B cell (primary cell): ENCODE results near the gene TSC2. TPM values are rescaled to one million over a fixed set of nuclear protein-coding genes. Genes with fewer than 3 reads are reported as not detected.

ENCODE experiments used
- ATAC-seq: fragments of 200-7000 bp; cut with Tn5 transposase; one replicate; pipeline ENCODE4 v1.10.0; 2021; ENCODE audit warnings: low read depth, mild to moderate bottlenecking, moderate number of reproducible peaks, moderate library complexity
- CTCF ChIA-PET: fragments of 350-600 bp; sonication (Branson Sonifier 250); formaldehyde crosslinking; loops from one replicate; lab custom pipeline; 2021; ENCODE audit warnings: antibody characterized with exemption, inconsistent platforms; lab: Charles Lee
- POLR2A ChIA-PET: fragments of 350-600 bp; sonication (Branson Sonifier 250); formaldehyde crosslinking; loops from one replicate; lab custom pipeline; 2021; ENCODE audit warnings: antibody characterized with exemption; lab: Charles Lee
- DNase-seq: peaks from one replicate; pipeline ENCODE4 v3.0.0; 2013
- H2AFZ ChIP-seq: 2 replicates; pipeline ENCODE4 v1.6.1; 2012; ENCODE audit warnings: mild to moderate bottlenecking, low read depth, low read length; ENCODE audit not compliant: insufficient read depth, poor library complexity, severe bottlenecking
- H3K27ac ChIP-seq, 2 donors: 1 replicate in 1 of 2; 2 replicates in 1 of 2; pipeline ENCODE4 v1.5.1; 2012 to 2013; ENCODE audit warnings: low read length in 2 of 2, mild to moderate bottlenecking in 2 of 2, moderate library complexity in 1 of 2
- H3K27me3 ChIP-seq, 4 experiments: fragments of 200-600 bp in 1 of 4; sonication (generic) in 1 of 4; replicated peaks in 1 of 4; 1 replicate in 2 of 4; 2 replicates in 2 of 4; pipeline versions ENCODE4 v1.6.1 to v1.7.0; 2013 to 2016; ENCODE audit warnings: low read length in 3 of 4, mild to moderate bottlenecking in 2 of 4, mixed read lengths in 1 of 4, moderate library complexity in 1 of 4; ENCODE audit not compliant: insufficient read depth in 4 of 4, control insufficient read depth in 3 of 4; ENCODE audit errors: control extremely low read depth in 1 of 4
- H3K36me3 ChIP-seq, 2 experiments: replicated peaks in 1 of 2; 1 replicate in 1 of 2; 2 replicates in 1 of 2; pipeline versions ENCODE4 v1.6.1 to v1.7.1; 2013; ENCODE audit warnings: low read length in 1 of 2; ENCODE audit not compliant: insufficient read depth in 2 of 2, control insufficient read depth in 1 of 2; ENCODE audit errors: control extremely low read depth in 1 of 2, extremely low read depth in 1 of 2
- H3K4me1 ChIP-seq, 2 donors: fragments of 200-600 bp in 1 of 2; sonication (generic) in 1 of 2; 1 replicate in 1 of 2; 2 replicates in 1 of 2; pipeline versions ENCODE4 v1.5.1 to v1.6.1; 2013 to 2017; ENCODE audit warnings: low read length in 2 of 2; ENCODE audit not compliant: control insufficient read depth in 2 of 2, insufficient read depth in 2 of 2
- H3K4me2 ChIP-seq: replicated peaks from 2 replicates; pipeline ENCODE3; 2012; ENCODE audit warnings: mild to moderate bottlenecking, low read depth, low read length; ENCODE audit not compliant: poor library complexity, severe bottlenecking
- H3K4me3 ChIP-seq, 5 experiments: fragments of 200-600 bp in 1 of 5; sonication (generic) in 1 of 5; 1 replicate in 3 of 5; 2 replicates in 2 of 5; pipeline versions ENCODE4 v1.5.1 to v1.7.0; 2011 to 2016; ENCODE audit warnings: low read length in 4 of 5, mild to moderate bottlenecking in 4 of 5, low read depth in 2 of 5, control low read depth in 1 of 5, moderate library complexity in 1 of 5; ENCODE audit not compliant: insufficient read depth in 1 of 5; ENCODE audit errors: control extremely low read depth in 1 of 5, extremely low read depth in 1 of 5
- H3K79me2 ChIP-seq: fragments of 200-600 bp; sonication (generic); one replicate; pipeline ENCODE4 v1.6.0; 2016; ENCODE audit warnings: low read length; ENCODE audit not compliant: control insufficient read depth, insufficient read depth
- H3K9ac ChIP-seq: fragments of 200-600 bp; sonication (generic); 2 replicates; pipeline ENCODE4 v1.6.1; 2017; ENCODE audit warnings: mild to moderate bottlenecking, low read length, moderate library complexity
- H3K9me3 ChIP-seq, 3 donors: one replicate each; pipeline versions ENCODE4 v1.6.1 to v1.7.1; 2013; ENCODE audit warnings: low read length in 2 of 3; ENCODE audit not compliant: control insufficient read depth in 2 of 3, insufficient read depth in 1 of 3; ENCODE audit errors: control extremely low read depth in 1 of 3
- H4K20me1 ChIP-seq: 2 replicates; pipeline ENCODE4 v1.6.0; 2012; ENCODE audit warnings: mild to moderate bottlenecking, low read length; ENCODE audit not compliant: insufficient read depth, control insufficient read depth, poor library complexity, severe bottlenecking
- H3K27ac Mint-ChIP-seq: one replicate; pipeline ENCODE4 v1.8.0; 2021; ENCODE audit warnings: mixed read lengths
- H3K27me3 Mint-ChIP-seq: one replicate; pipeline ENCODE4 v1.8.0; 2021; ENCODE audit warnings: mixed read lengths
- H3K4me1 Mint-ChIP-seq: one replicate; pipeline ENCODE4 v1.8.0; 2021; ENCODE audit warnings: mixed read lengths
- H3K4me3 Mint-ChIP-seq: one replicate; pipeline ENCODE4 v1.8.0; 2021; ENCODE audit warnings: mixed read lengths
- H3K9me3 Mint-ChIP-seq: one replicate; pipeline ENCODE4 v1.8.0; 2022; ENCODE audit warnings: mixed read lengths; ENCODE audit not compliant: insufficient read depth
- CTCF ChIP-seq: fragments of 200-600 bp; IDR thresholded peaks from one replicate; pipeline ENCODE4 v1.8.0; 2022; ENCODE audit warnings: antibody characterized with exemption, mild to moderate bottlenecking
- EZH2 ChIP-seq: IDR thresholded peaks from 2 replicates; pipeline ENCODE4 v1.6.1; 2012; ENCODE audit warnings: borderline replicate concordance, low read depth, mild to moderate bottlenecking, moderate library complexity, low read length; ENCODE audit not compliant: insufficient read depth, poor library complexity, severe bottlenecking
- WGBS: methylation state at CpG from one replicate; pipeline ENCODE4 v1.1.5; 2013; ENCODE audit warnings: missing lambda C conversion rate; ENCODE audit not compliant: insufficient coverage; 5-methylcytosine and 5-hydroxymethylcytosine counted together
- intact Hi-C: fragments of 100-400 bp; cut with micrococcal nuclease; formaldehyde crosslinking; loops from one replicate; pipeline ENCODE4 v1.10.0; 2022
- polyA plus RNA-seq: library from polyadenylated mRNA; depleted of rRNA; stranded (reverse); fragments of >200 nt; gene quantifications from 2 replicates; pipeline ENCODE4 v1.2.3, GENCODE V29; 2012
- total RNA-seq, 2 donors: library from RNA; stranded (reverse); fragments of 120-200 nt in 1 of 2; gene quantifications; 1 replicate in 1 of 2; 2 replicates in 1 of 2; pipeline versions ENCODE4 v1.2.3 to v1.2.4, GENCODE V29; 2013 to 2022

Gene TSC2
- total and polyA plus RNA-seq, 2 donors (not counting 1 experiment from before 2014, with no cell fraction given): 128 to 194 TPM

GRCh38 chr16:2066139-2066538 lies 18.4 kb downstream of the TSC2 start:
- H3K9ac ChIP-seq: no peak overlapping the region
- H4K20me1 ChIP-seq: no peaks in the 10 kb centered on the region
- intact Hi-C loops: no loop called here
- peaks cover 0 to 45% of the 10 kb centered on the region in 2 experiments for H3K36me3 ChIP-seq
- H3K79me2 ChIP-seq: no peaks in the 10 kb centered on the region
- no peaks in the 10 kb centered on the region for H3K27me3 ChIP-seq
- no peak overlapping the region for H3K27ac ChIP-seq
- no peak for DNase-seq
- POLR2A ChIA-PET: no interaction called here
- H3K9me3 ChIP-seq: peaks cover 0 to 5% (median 0%) of the 10 kb centered on the region in 3 donors
- H3K27me3 Mint-ChIP-seq: no peaks in the 10 kb centered on the region
- H3K4me3 ChIP-seq: no peak overlapping the region
- H3K4me3 Mint-ChIP-seq: no peak overlapping the region
- WGBS: 96% methylated on average over 11 of the region's 11 CpGs
- H3K4me2 ChIP-seq: no peak overlapping the region
- no peaks in the 10 kb centered on the region for H3K4me1 Mint-ChIP-seq
- CTCF ChIA-PET: no interaction called here
- no peaks in the 10 kb centered on the region for H3K9me3 Mint-ChIP-seq
- no peak for ATAC-seq
- H3K27ac Mint-ChIP-seq: no peak overlapping the region
- no peaks in the 10 kb centered on the region for H3K4me1 ChIP-seq
- TF ChIP-seq EZH2 (no peak), CTCF (no peak)
- no peak overlapping the region for H2AFZ ChIP-seq

GRCh38 chr16:2070576-2071453 lies 23.0 kb downstream of the TSC2 start:
- CTCF ChIA-PET: no interaction called here
- Histone ChIP-seq H2AFZ (no peak overlapping the region), H3K9me3 (peaks cover 0 to 5% (median 0%) of the 10 kb centered on the region in 3 donors), H3K27ac (no peak overlapping the region), H3K4me1 (no peaks in the 10 kb centered on the region), H3K9ac (no peak overlapping the region), H3K27me3 (no peaks in the 10 kb centered on the region), H3K4me3 (no peak overlapping the region), H4K20me1 (no peaks in the 10 kb centered on the region), H3K79me2 (no peaks in the 10 kb centered on the region), H3K36me3 (peaks cover 0 to 55% of the 10 kb centered on the region in 2 experiments), H3K4me2 (no peak overlapping the region)
- no peaks in the 10 kb centered on the region for H3K9me3 Mint-ChIP-seq
- DNase-seq (no peak), ATAC-seq (no peak)
- TF ChIP-seq EZH2 (no peak), CTCF (no peak)
- H3K27ac Mint-ChIP-seq: no peak overlapping the region
- H3K4me1 Mint-ChIP-seq: no peaks in the 10 kb centered on the region
- no peaks in the 10 kb centered on the region for H3K27me3 Mint-ChIP-seq
- no peak overlapping the region for H3K4me3 Mint-ChIP-seq
- 96% methylated on average over 26 of the region's 29 CpGs for WGBS
- POLR2A ChIA-PET: no interaction called here
- intact Hi-C loops: no loop called here
